Fibroblast of lung (primary cell): Measurements from ENCODE around the gene CACNA2D3.

Experiments used
- EZH2 ChIP-seq: IDR thresholded peaks from 2 replicates; pipeline ENCODE4 v1.5.1; 2012; ENCODE audit warnings: low read length, control low read depth, mild to moderate bottlenecking; ENCODE audit errors: missing control alignments
- TF ChIP-seq, protein P1 (sequence below), 2 donors: IDR thresholded peaks in 1 of 2; conservative IDR thresholded peaks in 1 of 2; 1 replicate in 1 of 2; 2 replicates in 1 of 2; pipeline ENCODE4 v1.5.1; 2011 to 2012; ENCODE audit warnings: low read length in 2 of 2, control low read depth in 1 of 2, inconsistent platforms in 1 of 2, low read depth in 1 of 2, mild to moderate bottlenecking in 1 of 2

DNA sequence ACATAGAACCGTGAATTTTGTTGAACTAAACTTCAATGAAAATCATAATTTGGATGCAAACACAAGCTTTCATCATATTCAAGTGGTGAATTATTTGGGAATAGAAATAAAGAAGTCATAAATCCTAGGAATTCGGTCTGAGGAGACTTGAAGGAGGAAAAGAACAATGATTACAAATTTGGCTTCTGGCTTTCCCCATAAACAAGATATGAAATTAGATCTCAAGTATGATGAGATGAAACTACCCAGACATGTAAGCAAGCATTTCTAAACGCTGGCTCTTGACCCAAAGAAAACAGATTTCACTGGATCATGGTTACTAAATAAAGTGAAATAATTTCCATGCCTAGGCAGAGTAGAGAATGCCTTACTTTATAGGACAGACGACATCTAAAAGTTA, 952.4 kb downstream of the CACNA2D3 start:
- TF ChIP-seq, protein P1, sequence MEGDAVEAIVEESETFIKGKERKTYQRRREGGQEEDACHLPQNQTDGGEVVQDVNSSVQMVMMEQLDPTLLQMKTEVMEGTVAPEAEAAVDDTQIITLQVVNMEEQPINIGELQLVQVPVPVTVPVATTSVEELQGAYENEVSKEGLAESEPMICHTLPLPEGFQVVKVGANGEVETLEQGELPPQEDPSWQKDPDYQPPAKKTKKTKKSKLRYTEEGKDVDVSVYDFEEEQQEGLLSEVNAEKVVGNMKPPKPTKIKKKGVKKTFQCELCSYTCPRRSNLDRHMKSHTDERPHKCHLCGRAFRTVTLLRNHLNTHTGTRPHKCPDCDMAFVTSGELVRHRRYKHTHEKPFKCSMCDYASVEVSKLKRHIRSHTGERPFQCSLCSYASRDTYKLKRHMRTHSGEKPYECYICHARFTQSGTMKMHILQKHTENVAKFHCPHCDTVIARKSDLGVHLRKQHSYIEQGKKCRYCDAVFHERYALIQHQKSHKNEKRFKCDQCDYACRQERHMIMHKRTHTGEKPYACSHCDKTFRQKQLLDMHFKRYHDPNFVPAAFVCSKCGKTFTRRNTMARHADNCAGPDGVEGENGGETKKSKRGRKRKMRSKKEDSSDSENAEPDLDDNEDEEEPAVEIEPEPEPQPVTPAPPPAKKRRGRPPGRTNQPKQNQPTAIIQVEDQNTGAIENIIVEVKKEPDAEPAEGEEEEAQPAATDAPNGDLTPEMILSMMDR (conservative IDR thresholded peaks at IDR 0.05 in 1 of 2, IDR thresholded peaks at IDR 0.05 in 1 of 2; ENCODE audit: low read depth in 1 of 2, low read length in 2 of 2), result no peak
- no peak for TF ChIP-seq EZH2
